ENCODE measurements around the gene DGCR6.
"Not testable (repeated sequence)": the region's sequence is repeated elsewhere in the genome, so short reads cannot be mapped to it uniquely, and the experiment has no call there.

DNA sequence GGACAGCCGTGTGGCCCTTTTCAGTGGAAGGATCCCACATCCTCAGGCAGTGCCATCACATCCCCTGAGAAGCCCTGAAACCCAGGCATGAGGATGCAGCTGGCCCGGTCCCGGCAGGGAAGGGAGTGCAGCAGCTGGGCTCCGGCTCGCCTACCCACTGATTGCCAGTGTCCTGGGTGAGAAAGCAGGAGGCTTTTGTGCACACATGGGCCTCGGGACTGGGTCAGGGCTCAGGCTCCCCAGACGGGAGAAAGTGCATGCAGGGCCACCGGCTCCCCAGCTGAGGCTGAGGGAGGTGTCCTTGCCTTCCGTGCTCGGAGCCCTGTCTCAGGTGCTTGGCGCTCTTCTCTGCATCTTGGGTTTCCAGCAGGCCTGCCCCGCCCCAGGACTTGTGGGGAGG lies 53.6 kb downstream of the DGCR6 start:
- TF ChIP-seq EZH2 (IDR thresholded peaks at IDR 0.05; ENCODE audit: borderline replicate concordance): not testable (repeated sequence)
- TF ChIP-seq, protein P1, sequence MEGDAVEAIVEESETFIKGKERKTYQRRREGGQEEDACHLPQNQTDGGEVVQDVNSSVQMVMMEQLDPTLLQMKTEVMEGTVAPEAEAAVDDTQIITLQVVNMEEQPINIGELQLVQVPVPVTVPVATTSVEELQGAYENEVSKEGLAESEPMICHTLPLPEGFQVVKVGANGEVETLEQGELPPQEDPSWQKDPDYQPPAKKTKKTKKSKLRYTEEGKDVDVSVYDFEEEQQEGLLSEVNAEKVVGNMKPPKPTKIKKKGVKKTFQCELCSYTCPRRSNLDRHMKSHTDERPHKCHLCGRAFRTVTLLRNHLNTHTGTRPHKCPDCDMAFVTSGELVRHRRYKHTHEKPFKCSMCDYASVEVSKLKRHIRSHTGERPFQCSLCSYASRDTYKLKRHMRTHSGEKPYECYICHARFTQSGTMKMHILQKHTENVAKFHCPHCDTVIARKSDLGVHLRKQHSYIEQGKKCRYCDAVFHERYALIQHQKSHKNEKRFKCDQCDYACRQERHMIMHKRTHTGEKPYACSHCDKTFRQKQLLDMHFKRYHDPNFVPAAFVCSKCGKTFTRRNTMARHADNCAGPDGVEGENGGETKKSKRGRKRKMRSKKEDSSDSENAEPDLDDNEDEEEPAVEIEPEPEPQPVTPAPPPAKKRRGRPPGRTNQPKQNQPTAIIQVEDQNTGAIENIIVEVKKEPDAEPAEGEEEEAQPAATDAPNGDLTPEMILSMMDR (IDR thresholded peaks at IDR 0.05; ENCODE audit: poor library complexity): not testable (repeated sequence)

All from hepatocyte (in vitro differentiated cells).